Endothelial cell of umbilical vein (primary cell): Measurements from ENCODE around the gene TP73. TPM values are rescaled to one million over a fixed set of nuclear protein-coding genes. Genes with fewer than 3 reads are reported as not detected.

ENCODE experiments used
- BruUV-seq: library from RNA; stranded (reverse); fragments of 400-500 nt; replicated peaks from 2 replicates; lab custom pipeline; 2021; lab: Mats Ljungman, UMichigan
- CTCF ChIA-PET: fragments of 300-600, 350-600 bp; sonication (Branson Sonifier 250); formaldehyde crosslinking; loops from one replicate; lab custom pipeline; 2021; ENCODE audit warnings: antibody characterized with exemption, inconsistent platforms; lab: Charles Lee
- POLR2A ChIA-PET: fragments of 300-600, 350-600 bp; sonication (Branson Sonifier 250); formaldehyde crosslinking; loops from one replicate; lab custom pipeline; 2021; ENCODE audit warnings: antibody characterized with exemption, inconsistent platforms; lab: Charles Lee
- DNase-seq: peaks from one replicate; pipeline ENCODE4 v3.0.0-alpha.2; 2011; ENCODE audit warnings: low read depth, low spot score
- FAIRE-seq: peaks from 2 replicates; lab custom pipeline; 2011; peaks lifted over from hg19 to GRCh38; lab: Jason Lieb, UNC
- H2AFZ ChIP-seq: 2 replicates; pipeline ENCODE4 v1.6.0; 2012; ENCODE audit warnings: low read depth, low read length, control low read depth, inconsistent platforms
- H3K27ac ChIP-seq: 2 replicates; pipeline ENCODE4 v1.5.1; 2011; ENCODE audit warnings: low read depth, mild to moderate bottlenecking, control low read depth, low read length, moderate library complexity; ENCODE audit not compliant: insufficient read depth
- H3K27me3 ChIP-seq, 2 experiments: 2 replicates each; pipeline versions ENCODE4 v1.6.0 to v1.6.1; 2011; ENCODE audit warnings: low read length in 2 of 2, mixed read lengths in 1 of 2; ENCODE audit not compliant: control insufficient read depth in 2 of 2, insufficient read depth in 2 of 2
- H3K36me3 ChIP-seq, 2 experiments: 2 replicates in 1 of 2; 3 replicates in 1 of 2; pipeline ENCODE4 v1.5.1; 2011; ENCODE audit warnings: low read length in 2 of 2, mild to moderate bottlenecking in 1 of 2, moderate library complexity in 1 of 2; ENCODE audit not compliant: control insufficient read depth in 2 of 2, insufficient read depth in 2 of 2; ENCODE audit errors: extremely low read depth in 1 of 2
- H3K4me1 ChIP-seq: 3 replicates; pipeline ENCODE4 v1.5.1; 2011; ENCODE audit warnings: mild to moderate bottlenecking, low read length; ENCODE audit not compliant: control insufficient read depth, insufficient read depth; ENCODE audit errors: extremely low read depth
- H3K4me2 ChIP-seq: 2 replicates; pipeline ENCODE4 v1.6.1; 2011; ENCODE audit warnings: low read length, control low read depth, mixed read lengths; ENCODE audit not compliant: insufficient read depth
- H3K4me3 ChIP-seq, 3 experiments: fragments of 200-600 bp in 1 of 3; sonication (generic), shearing (Covaris generic) in 1 of 3; replicated peaks in 1 of 3; 2 replicates each; pipeline ENCODE4 v1.5.1; 2011 to 2016; ENCODE audit warnings: control low read depth in 3 of 3, low read length in 3 of 3, mild to moderate bottlenecking in 2 of 3, inconsistent platforms in 1 of 3, low read depth in 1 of 3, moderate library complexity in 1 of 3; ENCODE audit not compliant: insufficient read depth in 1 of 3
- H3K79me2 ChIP-seq: 2 replicates; pipeline ENCODE4 v1.6.0; 2012; ENCODE audit warnings: low read length, inconsistent platforms; ENCODE audit not compliant: control insufficient read depth, insufficient read depth
- H3K9ac ChIP-seq: replicated peaks from 2 replicates; pipeline ENCODE3; 2011; ENCODE audit warnings: low read length, control low read depth; ENCODE audit not compliant: insufficient read depth; ENCODE audit errors: extremely low read depth
- H3K9me1 ChIP-seq: replicated peaks from 3 replicates; pipeline ENCODE4 v1.6.0; 2011; ENCODE audit warnings: mild to moderate bottlenecking, low read length; ENCODE audit not compliant: control insufficient read depth, insufficient read depth; ENCODE audit errors: extremely low read depth
- H3K9me3 ChIP-seq: replicated peaks from 2 replicates; pipeline ENCODE4 v1.5.1; 2012; ENCODE audit warnings: low read length, inconsistent platforms; ENCODE audit not compliant: control insufficient read depth, insufficient read depth
- H4K20me1 ChIP-seq: replicated peaks from 2 replicates; pipeline ENCODE3; 2011; ENCODE audit warnings: mild to moderate bottlenecking, low read length; ENCODE audit not compliant: control insufficient read depth, insufficient read depth; ENCODE audit errors: extremely low read depth
- CTCF ChIP-seq, 2 donors: IDR thresholded peaks; 1 replicate in 1 of 2; 2 replicates in 1 of 2; pipeline ENCODE4 v1.5.1; 2011; ENCODE audit warnings: low read length in 2 of 2, mild to moderate bottlenecking in 2 of 2, moderate library complexity in 2 of 2, control low read depth in 1 of 2, inconsistent platforms in 1 of 2, low read depth in 1 of 2; ENCODE audit not compliant: insufficient read depth in 1 of 2; ENCODE audit errors: extremely low read depth in 1 of 2
- EZH2 ChIP-seq: IDR thresholded peaks from 2 replicates; pipeline ENCODE4 v1.6.1; 2012; ENCODE audit warnings: borderline replicate concordance, low read depth, mild to moderate bottlenecking, moderate library complexity, low read length, inconsistent platforms; ENCODE audit not compliant: severe bottlenecking
- FOS ChIP-seq: IDR thresholded peaks from 2 replicates; pipeline ENCODE4 v1.6.1; 2011; ENCODE audit warnings: mild to moderate bottlenecking, low read length, moderate library complexity, borderline replicate concordance; ENCODE audit not compliant: insufficient read depth
- GATA2 ChIP-seq: IDR thresholded peaks from 2 replicates; pipeline ENCODE4 v1.7.0; 2011; ENCODE audit warnings: low read depth, mild to moderate bottlenecking, moderate library complexity, mixed read lengths, low read length; ENCODE audit not compliant: insufficient read length, insufficient read depth
- JUN ChIP-seq: IDR thresholded peaks from 2 replicates; pipeline ENCODE4 v1.6.1; 2011; ENCODE audit warnings: borderline replicate concordance, low read depth; ENCODE audit not compliant: insufficient read length, insufficient read depth
- MYC ChIP-seq: IDR thresholded peaks from one replicate; pipeline ENCODE4 v1.6.1; 2011; ENCODE audit warnings: mild to moderate bottlenecking, low read depth, low read length
- POLR2A ChIP-seq: IDR thresholded peaks from 2 replicates; pipeline ENCODE4 v1.6.1; 2012; ENCODE audit warnings: low read depth, mild to moderate bottlenecking, control low read depth, low read length
- POLR2AphosphoS5 ChIP-seq: IDR thresholded peaks from 2 replicates; pipeline ENCODE4 v1.6.1; 2012; ENCODE audit warnings: low read depth, mild to moderate bottlenecking, control low read depth, low read length, moderate library complexity; ENCODE audit not compliant: insufficient read depth
- dilution Hi-C: fragments of 300-500 bp; cut with MboI; formaldehyde crosslinking; loops from one replicate; pipeline ENCODE4 v1.15.0; 2019; ENCODE audit warnings: low sequenced_read_pairs; ENCODE audit not compliant: extremely low pct_ligation_motif_present
- intact Hi-C: fragments of 100-400 bp; cut with micrococcal nuclease; formaldehyde crosslinking; loops from one replicate; pipeline ENCODE4 v1.10.0; 2022
- polyA plus RNA-seq, 4 experiments: library from polyadenylated mRNA; depleted of rRNA in 3 of 4; stranded (reverse) in 3 of 4; unstranded in 1 of 4; fragments of >200 nt; gene quantifications; 2 replicates each; pipeline versions ENCODE4 v1.2.1 to v1.2.3, GENCODE V29; 2011 to 2012; ENCODE audit warnings: missing spikeins in 1 of 4
- total RNA-seq: library from RNA; stranded (reverse); gene quantifications from 2 replicates; pipeline ENCODE4 v1.2.3, GENCODE V29; 2021
- TF ChIP-seq, protein P1 (sequence below): IDR thresholded peaks from 2 replicates; pipeline ENCODE4 v1.6.1; 2011; ENCODE audit not compliant: insufficient read depth, insufficient read length

Gene TP73
- total and polyA plus RNA-seq, 2 donors (not counting 3 experiments of a cell fraction or from before 2014, with no cell fraction given): 0.03 to 0.15 TPM

DNA sequence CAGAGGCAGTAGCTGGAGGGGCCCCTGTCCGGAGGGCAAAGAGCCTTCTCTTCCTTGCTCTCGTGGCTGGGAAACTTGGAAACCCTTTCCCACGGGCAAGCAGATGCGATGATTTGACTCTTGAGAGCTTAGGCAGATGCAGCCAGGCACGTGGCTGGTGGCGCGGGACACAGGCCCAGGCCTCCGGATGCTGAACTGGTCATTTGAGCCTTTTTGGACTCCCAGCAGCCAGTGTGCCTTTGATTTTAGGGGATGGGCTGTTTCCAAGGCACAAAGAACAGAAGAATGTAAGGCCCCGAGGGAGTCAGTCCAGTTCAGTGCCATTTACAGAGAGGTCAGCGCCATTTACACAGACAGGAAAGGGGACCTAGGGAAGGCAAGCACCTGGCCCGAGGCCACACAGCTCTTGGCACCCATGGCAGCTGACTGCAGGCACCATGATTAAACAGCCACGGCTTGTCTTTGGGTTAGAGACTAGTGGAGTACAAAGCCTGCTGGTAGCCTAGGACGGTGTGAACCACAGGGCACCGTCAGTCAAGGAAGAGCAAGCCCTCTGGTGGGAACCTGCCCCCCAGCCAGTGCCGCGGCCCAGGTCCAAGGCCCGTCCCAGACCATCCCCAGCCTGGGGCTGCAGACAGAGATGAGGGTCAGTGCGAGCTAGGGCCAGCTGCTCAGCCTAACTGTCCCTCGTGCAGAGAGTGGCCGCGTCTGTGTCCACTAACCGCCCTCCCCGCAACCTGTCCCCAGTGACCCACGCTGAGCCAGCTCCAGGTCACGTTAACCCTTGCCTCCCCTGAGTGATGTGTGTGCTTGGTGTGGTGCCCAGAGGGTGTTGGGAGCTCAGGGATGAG lies 79.5 kb downstream of the TP73 start:
- Histone ChIP-seq H3K36me3 (peaks cover 0 to 2% of the 10 kb centered on the region in 2 experiments), H3K9ac (no peak overlapping the region), H3K4me3 (no peak overlapping the region), H3K27ac (no peak overlapping the region), H3K79me2 (no peaks in the 10 kb centered on the region), H3K4me1 (no peaks in the 10 kb centered on the region), H4K20me1 (no peaks in the 10 kb centered on the region), H3K9me3 (no peaks in the 10 kb centered on the region), H2AFZ (no peak overlapping the region), H3K9me1 (no peaks in the 10 kb centered on the region), H3K4me2 (no peak overlapping the region), H3K27me3 (no peaks in the 10 kb centered on the region)
- FAIRE-seq: no peak
- POLR2A ChIA-PET: no interaction called here
- intact Hi-C loops: no loop called here
- CTCF ChIA-PET: no interaction called here
- TF ChIP-seq MYC: no peak
- TF ChIP-seq JUN: no peak
- TF ChIP-seq POLR2AphosphoS5: no peak
- TF ChIP-seq EZH2: no peak
- no peak for TF ChIP-seq CTCF (IDR thresholded peaks at IDR 0.05; ENCODE audit: extremely low read depth in 1 of 2, insufficient read depth in 1 of 2, low read depth in 1 of 2, low read length in 2 of 2)
- no peak for TF ChIP-seq GATA2
- TF ChIP-seq POLR2A: no peak
- TF ChIP-seq, protein P1, sequence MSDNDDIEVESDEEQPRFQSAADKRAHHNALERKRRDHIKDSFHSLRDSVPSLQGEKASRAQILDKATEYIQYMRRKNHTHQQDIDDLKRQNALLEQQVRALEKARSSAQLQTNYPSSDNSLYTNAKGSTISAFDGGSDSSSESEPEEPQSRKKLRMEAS: no peak
- TF ChIP-seq FOS: no peak
- dilution Hi-C loops: no loop called here
- no peak for DNase-seq
- no TSS peak for BruUV-seq
